Measurements from ENCODE around the gene SFT2D3.

DNA sequence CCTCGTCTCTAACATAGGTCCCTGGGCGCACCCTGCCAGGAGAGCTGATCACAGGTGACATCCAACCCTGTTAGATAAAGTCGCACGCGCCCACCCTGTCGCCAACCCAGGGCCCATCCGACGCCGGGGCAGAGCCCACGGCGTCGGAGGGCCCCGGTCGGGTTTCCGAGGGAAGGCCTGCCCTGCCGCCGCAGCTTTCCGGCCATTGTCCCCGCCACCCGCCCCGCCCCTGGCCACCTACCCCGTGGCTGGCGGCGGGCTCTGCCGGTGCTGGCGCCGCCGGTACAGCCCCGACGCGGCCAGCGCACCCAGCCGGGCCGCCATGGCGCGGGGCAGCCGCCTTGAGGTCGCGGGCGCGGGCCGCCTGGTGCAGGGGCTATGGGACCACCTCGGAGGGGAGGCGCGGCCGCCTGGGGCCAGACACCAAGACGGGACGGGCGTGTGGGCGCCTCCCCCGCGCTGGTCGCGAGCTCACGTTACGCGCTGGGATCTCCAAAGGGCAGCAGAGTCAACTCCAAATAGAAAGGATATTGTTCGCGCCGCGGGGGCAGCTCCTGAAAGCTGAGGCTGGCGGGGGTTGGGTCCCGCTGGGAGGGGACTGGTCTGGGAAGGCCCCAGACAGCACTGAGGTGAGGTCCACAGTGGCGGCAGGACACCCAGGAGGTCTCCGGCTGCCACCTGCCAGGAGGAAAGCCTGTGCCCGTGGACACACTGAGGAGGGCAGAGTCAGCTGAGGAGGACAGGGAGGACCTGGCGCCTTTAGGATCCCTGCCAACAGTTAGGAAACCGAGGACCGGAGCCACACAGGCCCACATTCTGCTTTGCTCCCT, 37.0 kb upstream of the SFT2D3 start:
- TF ChIP-seq POLR2AphosphoS5 (IDR thresholded peaks at IDR 0.05; ENCODE audit: borderline replicate concordance, low read depth, low read length): no peak
- TF ChIP-seq EZH2 (IDR thresholded peaks at IDR 0.05): no peak
